Fibroblast of the aortic adventitia (primary cell): Measurements from ENCODE around the gene SYT17. TPM values are rescaled to one million over a fixed set of nuclear protein-coding genes. Genes with fewer than 3 reads are reported as not detected.
"Not testable (repeated sequence)": the region's sequence is repeated elsewhere in the genome, so short reads cannot be mapped to it uniquely, and the experiment has no call there.

Experiments
- DNase-seq: peaks from one replicate; pipeline ENCODE4 v3.0.0-alpha.2; 2010; ENCODE audit warnings: low read depth
- H3K4me3 ChIP-seq: 2 replicates; pipeline ENCODE4 v1.5.1; 2011; ENCODE audit warnings: low read depth, mild to moderate bottlenecking, control low read depth, low read length, moderate library complexity
- CTCF ChIP-seq: IDR thresholded peaks from 2 replicates; pipeline ENCODE4 v1.5.1; 2011; ENCODE audit warnings: mild to moderate bottlenecking, low read length, control low read depth, inconsistent platforms; ENCODE audit not compliant: insufficient read depth
- total RNA-seq: library from RNA; depleted of rRNA; stranded (reverse); fragments of >200 nt; gene quantifications from 2 replicates; pipeline ENCODE4 v1.2.3, GENCODE V29; 2012; ENCODE audit warnings: low replicate concordance

Gene SYT17
- total RNA-seq, 1 donor: under 0.01 TPM

GRCh38 chr16:19185510-19185851 lies 17.4 kb downstream of the SYT17 start:
- TF ChIP-seq CTCF: no peak
- DNase-seq: no peak
- H3K4me3 ChIP-seq: no peak overlapping the region

GRCh38 chr16:19186408-19186807 lies 18.4 kb downstream of the SYT17 start:
- TF ChIP-seq CTCF: no peak
- no peak overlapping the region for H3K4me3 ChIP-seq
- DNase-seq: no peak

GRCh38 chr16:19187961-19188360 lies 19.9 kb downstream of the SYT17 start:
- not testable (repeated sequence) for DNase-seq, H3K4me3 ChIP-seq

GRCh38 chr16:19188406-19188805 lies 20.4 kb downstream of the SYT17 start:
- no peak overlapping the region for H3K4me3 ChIP-seq
- no peak for DNase-seq
- TF ChIP-seq CTCF: no peak

GRCh38 chr16:19192865-19193264 lies 24.8 kb downstream of the SYT17 start:
- no peak for DNase-seq
- TF ChIP-seq CTCF: no peak
- no peak overlapping the region for H3K4me3 ChIP-seq

GRCh38 chr16:19196871-19197270 lies 28.8 kb downstream of the SYT17 start:
- DNase-seq: no peak
- TF ChIP-seq CTCF: no peak
- H3K4me3 ChIP-seq: no peak overlapping the region

- no peak for TF ChIP-seq CTCF
- no peak for DNase-seq
- H3K4me3 ChIP-seq: no peak overlapping the region
Observed at GRCh38 chr16:19203374-19203966, 35.4 kb downstream of the SYT17 start.
